HepG2 (cell line): Measurements from ENCODE around the gene C22orf15. TPM values are rescaled to one million over a fixed set of nuclear protein-coding genes. Genes with fewer than 3 reads are reported as not detected.

Experiments
- GATAD1 ChIP-seq: IDR thresholded peaks from 2 replicates; pipeline ENCODE4 v1.6.1; 2016; ENCODE audit warnings: missing genetic modification reagents, missing compliant biosample characterization
- KDM2A ChIP-seq: sonication (generic); formaldehyde crosslinking; IDR thresholded peaks from 2 replicates; pipeline ENCODE4 v1.4.0; 2020; ENCODE audit warnings: low read depth, missing genetic modification reagents, borderline replicate concordance
- KLF16 ChIP-seq, 2 experiments: sonication (generic) in 1 of 2; formaldehyde crosslinking in 1 of 2; IDR thresholded peaks; 2 replicates each; pipeline versions ENCODE4 v1.6.1 to v1.8.0; 2016 to 2023; ENCODE audit warnings: missing genetic modification reagents in 2 of 2, missing compliant biosample characterization in 1 of 2
- LRRFIP1 ChIP-seq: sonication (generic); formaldehyde crosslinking; conservative IDR thresholded peaks from 2 replicates; pipeline ENCODE4 v1.4.0; 2020; ENCODE audit warnings: missing genetic modification reagents
- ZBTB39 ChIP-seq: sonication (generic); formaldehyde crosslinking; IDR thresholded peaks from 2 replicates; pipeline ENCODE4 v1.5.0; 2020; ENCODE audit warnings: missing genetic modification reagents
- ZFP91 ChIP-seq: sonication (generic); formaldehyde crosslinking; IDR thresholded peaks from 2 replicates; pipeline ENCODE4 v1.9.0; 2022; ENCODE audit warnings: missing genetic modification reagents, mild to moderate bottlenecking, borderline replicate concordance
- ZHX2 ChIP-seq, 2 experiments: sonication (generic) in 1 of 2; formaldehyde crosslinking in 1 of 2; IDR thresholded peaks; 2 replicates each; pipeline versions ENCODE4 v1.6.1 to v1.9.0; 2014 to 2022; ENCODE audit warnings: antibody characterized with exemption in 1 of 2, borderline replicate concordance in 1 of 2, inconsistent platforms in 1 of 2, low read depth in 1 of 2, missing genetic modification reagents in 1 of 2
- ZNF296 ChIP-seq: sonication (generic); formaldehyde crosslinking; conservative IDR thresholded peaks from 2 replicates; pipeline ENCODE4 v1.5.0; 2020; ENCODE audit warnings: mild to moderate bottlenecking, missing genetic modification reagents
- ZNF33B ChIP-seq: sonication (generic); formaldehyde crosslinking; IDR thresholded peaks from 2 replicates; pipeline ENCODE4 v1.5.1; 2020; ENCODE audit warnings: mild to moderate bottlenecking, missing genetic modification reagents
- ZNF510 ChIP-seq: sonication (generic); formaldehyde crosslinking; IDR thresholded peaks from 2 replicates; pipeline ENCODE4 v1.4.0; 2020; ENCODE audit warnings: low read depth, mild to moderate bottlenecking, missing genetic modification reagents
- ZNF713 ChIP-seq: sonication (generic); formaldehyde crosslinking; IDR thresholded peaks from 2 replicates; pipeline ENCODE4 v1.4.0; 2020; ENCODE audit warnings: mild to moderate bottlenecking, missing genetic modification reagents
- ZUFSP ChIP-seq: sonication (generic); formaldehyde crosslinking; IDR thresholded peaks from 2 replicates; pipeline ENCODE4 v1.9.0; 2021; ENCODE audit warnings: missing genetic modification reagents, mild to moderate bottlenecking, borderline replicate concordance
- polyA plus RNA-seq, 8 experiments: library from polyadenylated mRNA; depleted of rRNA in 3 of 8; stranded (reverse) in 7 of 8; unstranded in 1 of 8; fragments of >200 nt; fragmentation: Illumina TruSeq in 4 of 8; extraction: Trizol in 4 of 8; gene quantifications; 2 replicates each; pipeline versions ENCODE4 v1.2.1 to v1.2.3, GENCODE V29; 2011 to 2016; ENCODE audit warnings: low read depth in 4 of 8, missing spikeins in 1 of 8, mixed read lengths in 1 of 8; ENCODE audit not compliant: insufficient read depth in 1 of 8
- total RNA-seq, 5 experiments: library from RNA; depleted of rRNA; stranded (reverse); fragments of >200 nt; fragmentation: Illumina TruSeq; extraction: Trizol; gene quantifications; 2 replicates each; pipeline ENCODE4 v1.2.3, GENCODE V29; 2016; ENCODE audit warnings: low read depth in 1 of 5

The C22orf15 gene
- total and polyA plus RNA-seq, 2 of the 13 experiments (the other 11 are each of a cell fraction or from before 2014, with no cell fraction given) = not detected

- TF ChIP-seq ZNF296 (CRISPR knock-in tag) = peak; percentile 70; the same call in 1 of the 2 replicates
- TF ChIP-seq LRRFIP1 (CRISPR knock-in tag) = no peak
- no peak for TF ChIP-seq ZBTB39 (CRISPR knock-in tag)
- no peak for TF ChIP-seq GATAD1 (CRISPR knock-in tag)
- no peak for TF ChIP-seq ZNF510 (CRISPR knock-in tag)
- 0 out of 2 replicates have a peak, but pooled peaks have one; percentile 49 for TF ChIP-seq KDM2A (CRISPR knock-in tag)
- no peak for TF ChIP-seq ZHX2 (IDR thresholded peaks at IDR 0.05; ENCODE audit: low read depth)
- TF ChIP-seq ZHX2 (CRISPR knock-in tag; IDR thresholded peaks at IDR 0.05; ENCODE audit: borderline replicate concordance) = no peak
- TF ChIP-seq ZFP91 (CRISPR knock-in tag) = peak; percentile 53
- no peak for TF ChIP-seq ZNF33B (CRISPR knock-in tag)
- TF ChIP-seq ZUFSP (CRISPR knock-in tag) = no peak
- peak in 1 of 2 experiments; percentile 48; a peak in 1 of 4 replicates for TF ChIP-seq KLF16 (CRISPR knock-in tag; IDR thresholded peaks at IDR 0.05)
- TF ChIP-seq ZNF713 = no peak
These were observed 21.5 kb downstream of the C22orf15 start (continued) for GRCh38 chr22:23784215-23784732.
